Measurements from ENCODE around the gene EMP1. TPM values are rescaled to one million over a fixed set of nuclear protein-coding genes. Genes with fewer than 3 reads are reported as not detected.

Gene EMP1
- total RNA-seq, 2 donors from 2014 or later: 6.2 to 14.0 TPM

GRCh38 chr12:13177906-13178305 lies 18.6 kb upstream of the EMP1 start:
- Mint-ChIP-seq H3K27me3 (peaks cover 37% of the 10 kb centered on the region), H3K36me3 (ENCODE audit: low read depth) (peaks cover 2% of the 10 kb centered on the region), H3K4me3 (no peak overlapping the region), H3K27ac (no peak overlapping the region), H3K4me1 (peaks cover 25% of the 10 kb centered on the region)
- H3K9me3 ChIP-seq (ENCODE audit: control insufficient read depth, low read length, poor library complexity, severe bottlenecking): no peaks in the 10 kb centered on the region
- DNase-seq: no peak
- ATAC-seq: no peak

DNA sequence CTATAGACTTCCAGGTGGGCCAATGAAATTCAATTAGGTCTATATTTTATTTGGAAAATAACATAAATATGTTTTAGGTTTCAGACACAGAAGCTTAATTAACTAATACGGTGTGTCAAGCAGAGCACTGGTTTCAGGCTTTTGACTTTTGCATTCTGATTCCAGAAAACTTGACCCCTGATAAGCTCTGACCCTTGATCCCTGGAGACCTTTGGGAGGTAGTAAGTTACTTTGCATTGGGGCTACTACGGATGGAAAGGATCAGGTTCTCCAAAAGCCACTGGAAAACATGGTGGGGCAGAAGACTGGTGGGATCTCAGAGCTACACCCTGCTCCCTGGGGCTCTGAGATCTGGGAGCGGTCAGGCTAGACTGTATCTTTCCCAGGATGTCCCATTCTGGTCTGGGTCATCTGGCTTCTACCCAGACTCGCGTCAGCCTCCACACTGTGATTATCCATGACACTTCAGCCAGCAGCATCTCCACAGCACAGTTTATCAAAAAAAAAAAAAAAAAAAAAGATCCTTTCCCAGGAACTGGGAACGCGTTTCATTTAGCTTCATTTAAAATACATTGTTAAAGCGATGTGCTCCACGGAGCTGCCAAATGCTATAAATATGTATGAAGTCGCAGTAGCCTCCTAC lies 17.8 kb upstream of the EMP1 start:
- no peaks in the 10 kb centered on the region for H3K9me3 ChIP-seq (ENCODE audit: control insufficient read depth, low read length, poor library complexity, severe bottlenecking)
- peak overlapping the region; percentile 62 for H3K27ac Mint-ChIP-seq
- peaks cover 23% of the 10 kb centered on the region for H3K4me1 Mint-ChIP-seq
- ATAC-seq (no peak), DNase-seq (no peak)
- peaks cover 30% of the 10 kb centered on the region for H3K27me3 Mint-ChIP-seq
- H3K4me3 Mint-ChIP-seq: peak overlapping the region; percentile 89
- H3K36me3 Mint-ChIP-seq (ENCODE audit: low read depth): peaks cover 2% of the 10 kb centered on the region

GRCh38 chr12:13179211-13180074 lies 17.1 kb upstream of the EMP1 start:
- Mint-ChIP-seq H3K4me1 (peaks cover 24% of the 10 kb centered on the region), H3K4me3 (peak overlapping the region; percentile 89), H3K27me3 (peaks cover 34% of the 10 kb centered on the region), H3K36me3 (ENCODE audit: low read depth) (peaks cover 4% of the 10 kb centered on the region), H3K27ac (peak overlapping the region; percentile 62)
- H3K9me3 ChIP-seq (ENCODE audit: control insufficient read depth, low read length, poor library complexity, severe bottlenecking): no peaks in the 10 kb centered on the region
- ATAC-seq: peak; percentile 94
- peak; percentile 21 to 29 (median 26) for DNase-seq

GRCh38 chr12:13181375-13182070 lies 15.0 kb upstream of the EMP1 start:
- Mint-ChIP-seq H3K4me3 (no peak overlapping the region), H3K27me3 (peaks cover 49% of the 10 kb centered on the region), H3K36me3 (ENCODE audit: low read depth) (peaks cover 5% of the 10 kb centered on the region), H3K27ac (no peak overlapping the region), H3K4me1 (peaks cover 24% of the 10 kb centered on the region)
- DNase-seq (no peak), ATAC-seq (no peak)
- no peaks in the 10 kb centered on the region for H3K9me3 ChIP-seq (ENCODE audit: control insufficient read depth, low read length, poor library complexity, severe bottlenecking)

- H3K9me3 ChIP-seq (ENCODE audit: control insufficient read depth, low read length, poor library complexity, severe bottlenecking): no peaks in the 10 kb centered on the region
- Mint-ChIP-seq H3K4me1 (peaks cover 26% of the 10 kb centered on the region), H3K27me3 (peaks cover 52% of the 10 kb centered on the region), H3K27ac (no peak overlapping the region), H3K36me3 (ENCODE audit: low read depth) (peaks cover 7% of the 10 kb centered on the region), H3K4me3 (no peak overlapping the region)
- no peak for DNase-seq
- no peak for ATAC-seq
Measured at GRCh38 chr12:13182881-13183280, 13.6 kb upstream of the EMP1 start.

DNA sequence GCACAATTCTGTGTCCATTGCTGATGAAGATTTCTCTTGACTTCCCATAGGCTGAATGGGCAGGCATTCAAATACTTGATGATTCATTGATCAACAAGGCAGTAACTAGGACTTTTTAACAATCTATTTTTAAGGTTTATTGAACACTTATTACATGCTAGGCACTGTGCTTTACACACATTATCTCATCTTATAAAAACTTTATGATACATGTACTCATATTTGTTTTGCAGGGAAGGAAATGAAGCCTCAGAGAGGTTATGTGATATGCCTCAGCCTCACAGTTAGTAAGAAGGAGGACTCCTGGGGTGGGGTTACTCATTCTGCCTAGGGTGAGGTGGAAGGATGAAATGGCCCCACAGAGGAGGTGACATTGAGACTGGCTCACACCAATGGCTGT lies 12.9 kb upstream of the EMP1 start:
- no peaks in the 10 kb centered on the region for H3K9me3 ChIP-seq (ENCODE audit: control insufficient read depth, low read length, poor library complexity, severe bottlenecking)
- H3K27me3 Mint-ChIP-seq: peaks cover 49% of the 10 kb centered on the region
- no peak overlapping the region for H3K4me3 Mint-ChIP-seq
- H3K36me3 Mint-ChIP-seq (ENCODE audit: low read depth): peaks cover 7% of the 10 kb centered on the region
- no peak for DNase-seq
- no peak overlapping the region for H3K27ac Mint-ChIP-seq
- H3K4me1 Mint-ChIP-seq: peaks cover 22% of the 10 kb centered on the region
- ATAC-seq: no peak

GRCh38 chr12:13186302-13186701 lies 10.2 kb upstream of the EMP1 start:
- Mint-ChIP-seq H3K27ac (peak overlapping the region; percentile 6), H3K4me3 (no peak overlapping the region), H3K27me3 (peaks cover 58% of the 10 kb centered on the region), H3K4me1 (peaks cover 5% of the 10 kb centered on the region), H3K36me3 (ENCODE audit: low read depth) (peaks cover 7% of the 10 kb centered on the region)
- ATAC-seq (no peak), DNase-seq (no peak)
- no peaks in the 10 kb centered on the region for H3K9me3 ChIP-seq (ENCODE audit: control insufficient read depth, low read length, poor library complexity, severe bottlenecking)

GRCh38 chr12:13187399-13187798 lies 9.1 kb upstream of the EMP1 start:
- ATAC-seq (no peak), DNase-seq (no peak)
- Mint-ChIP-seq H3K27ac (no peak overlapping the region), H3K27me3 (peaks cover 52% of the 10 kb centered on the region), H3K36me3 (ENCODE audit: low read depth) (peaks cover 7% of the 10 kb centered on the region), H3K4me3 (no peak overlapping the region), H3K4me1 (peaks cover 5% of the 10 kb centered on the region)
- no peaks in the 10 kb centered on the region for H3K9me3 ChIP-seq (ENCODE audit: control insufficient read depth, low read length, poor library complexity, severe bottlenecking)

- Mint-ChIP-seq H3K27me3 (peaks cover 46% of the 10 kb centered on the region), H3K27ac (no peak overlapping the region), H3K36me3 (ENCODE audit: low read depth) (peaks cover 6% of the 10 kb centered on the region), H3K4me1 (peaks cover 3% of the 10 kb centered on the region), H3K4me3 (no peak overlapping the region)
- no peaks in the 10 kb centered on the region for H3K9me3 ChIP-seq (ENCODE audit: control insufficient read depth, low read length, poor library complexity, severe bottlenecking)
- no peak for ATAC-seq
- no peak for DNase-seq
Measured at GRCh38 chr12:13189264-13189663, 7.3 kb upstream of the EMP1 start.

GRCh38 chr12:13190275-13190674 lies 6.3 kb upstream of the EMP1 start:
- peaks cover 38% of the 10 kb centered on the region for H3K27me3 Mint-ChIP-seq
- no peak overlapping the region for H3K4me3 Mint-ChIP-seq
- peaks cover 3% of the 10 kb centered on the region for H3K4me1 Mint-ChIP-seq
- DNase-seq (no peak), ATAC-seq (no peak)
- H3K9me3 ChIP-seq (ENCODE audit: control insufficient read depth, low read length, poor library complexity, severe bottlenecking): no peaks in the 10 kb centered on the region
- no peak overlapping the region for H3K27ac Mint-ChIP-seq
- peaks cover 2% of the 10 kb centered on the region for H3K36me3 Mint-ChIP-seq (ENCODE audit: low read depth)

DNA sequence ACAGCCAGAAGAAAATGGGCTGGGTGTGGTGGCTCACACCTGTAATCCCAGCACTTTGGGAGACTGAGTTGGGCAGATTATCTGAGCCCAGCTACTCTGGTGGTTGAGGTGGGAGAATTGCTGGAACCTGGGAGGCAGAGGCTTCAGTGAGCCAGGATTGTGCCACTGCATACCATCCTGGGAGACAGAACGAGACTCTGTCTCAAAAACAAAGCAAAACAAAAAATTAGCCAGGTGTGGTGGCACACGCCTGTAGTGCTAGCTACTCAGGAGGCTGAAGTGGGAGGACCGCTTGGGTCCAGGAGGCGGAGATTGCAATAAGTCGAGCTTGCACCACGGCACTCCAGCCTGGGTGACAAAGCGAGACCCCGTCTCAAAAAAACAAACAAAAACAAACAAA lies 3.8 kb upstream of the EMP1 start:
- no peak for ATAC-seq
- no peaks in the 10 kb centered on the region for H3K9me3 ChIP-seq (ENCODE audit: control insufficient read depth, low read length, poor library complexity, severe bottlenecking)
- no peak for DNase-seq
- H3K27me3 Mint-ChIP-seq: peaks cover 17% of the 10 kb centered on the region
- no peak overlapping the region for H3K4me3 Mint-ChIP-seq
- peaks cover 18% of the 10 kb centered on the region for H3K4me1 Mint-ChIP-seq
- peak overlapping the region; percentile 86 for H3K27ac Mint-ChIP-seq
- H3K36me3 Mint-ChIP-seq (ENCODE audit: low read depth): no peaks in the 10 kb centered on the region

DNA sequence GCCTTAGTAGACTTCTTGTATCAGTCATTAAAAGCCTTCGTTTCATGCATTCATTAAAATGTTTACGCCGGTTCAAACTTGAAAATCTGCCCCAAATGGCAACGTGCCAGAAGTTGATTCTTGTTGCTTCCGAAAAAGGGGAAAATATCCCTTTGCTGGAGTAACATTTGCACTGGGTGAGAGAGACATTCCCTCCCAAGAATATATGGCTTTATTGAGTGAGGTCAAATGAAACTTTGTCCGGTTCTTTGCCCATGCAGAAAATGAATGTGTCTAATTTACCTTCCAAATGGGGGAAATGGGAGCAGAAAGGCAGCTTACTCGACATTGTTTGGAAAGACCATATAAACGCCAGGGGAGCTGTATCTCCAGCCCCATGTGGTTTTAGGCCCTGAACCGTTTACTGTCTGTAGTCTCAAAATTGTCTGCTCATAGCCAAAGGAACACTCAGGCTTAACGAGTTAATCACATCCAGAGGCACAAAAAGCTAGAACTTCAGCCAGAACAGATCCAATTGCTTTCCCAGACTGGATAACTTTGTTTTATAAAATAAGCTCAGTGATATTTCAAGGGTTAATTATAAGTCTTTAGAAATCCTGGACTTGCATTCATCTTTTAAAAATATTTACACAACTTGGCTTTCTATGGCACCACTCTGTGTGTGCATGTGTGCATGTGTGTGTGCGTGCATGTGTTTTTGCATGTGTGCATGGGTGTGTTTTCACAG lies 2.9 kb upstream of the EMP1 start:
- no peak for ATAC-seq
- DNase-seq: no peak
- peaks cover 23% of the 10 kb centered on the region for H3K4me1 Mint-ChIP-seq
- H3K4me3 Mint-ChIP-seq: no peak overlapping the region
- H3K27me3 Mint-ChIP-seq: peaks cover 14% of the 10 kb centered on the region
- H3K36me3 Mint-ChIP-seq (ENCODE audit: low read depth): no peaks in the 10 kb centered on the region
- H3K9me3 ChIP-seq (ENCODE audit: control insufficient read depth, low read length, poor library complexity, severe bottlenecking): no peaks in the 10 kb centered on the region
- H3K27ac Mint-ChIP-seq: no peak overlapping the region
